Duodenal mucosa (tissue), 2 donors: ENCODE measurements around the gene ACVR1.

Experiments
- H3K27ac ChIP-seq: one replicate; pipeline ENCODE4 v1.7.0; 2013; ENCODE audit warnings: low read depth, low read length
- H3K27me3 ChIP-seq, 2 donors: one replicate each; pipeline ENCODE4 v1.7.0; 2013; ENCODE audit warnings: low read length in 2 of 2, control low read depth in 1 of 2; ENCODE audit not compliant: insufficient read depth in 2 of 2, control insufficient read depth in 1 of 2
- H3K36me3 ChIP-seq, 2 donors: one replicate each; pipeline ENCODE4 v1.7.0; 2013; ENCODE audit warnings: low read length in 2 of 2, control low read depth in 1 of 2; ENCODE audit not compliant: insufficient read depth in 2 of 2, control insufficient read depth in 1 of 2
- H3K4me1 ChIP-seq, 2 donors: one replicate each; pipeline ENCODE4 v1.7.0; 2013; ENCODE audit warnings: low read length in 2 of 2, control low read depth in 1 of 2; ENCODE audit not compliant: insufficient read depth in 2 of 2, control insufficient read depth in 1 of 2
- H3K4me3 ChIP-seq, 2 donors: one replicate each; pipeline ENCODE4 v1.7.0; 2013; ENCODE audit warnings: low read length in 2 of 2, low read depth in 1 of 2
- H3K9ac ChIP-seq, 2 donors: one replicate each; pipeline ENCODE4 v1.7.0; 2013; ENCODE audit warnings: low read length in 2 of 2, low read depth in 1 of 2
- H3K9me3 ChIP-seq, 2 donors: one replicate each; pipeline ENCODE4 v1.7.0; 2013; ENCODE audit warnings: low read length in 2 of 2, control low read depth in 1 of 2; ENCODE audit not compliant: control insufficient read depth in 1 of 2

The ACVR1 gene

DNA sequence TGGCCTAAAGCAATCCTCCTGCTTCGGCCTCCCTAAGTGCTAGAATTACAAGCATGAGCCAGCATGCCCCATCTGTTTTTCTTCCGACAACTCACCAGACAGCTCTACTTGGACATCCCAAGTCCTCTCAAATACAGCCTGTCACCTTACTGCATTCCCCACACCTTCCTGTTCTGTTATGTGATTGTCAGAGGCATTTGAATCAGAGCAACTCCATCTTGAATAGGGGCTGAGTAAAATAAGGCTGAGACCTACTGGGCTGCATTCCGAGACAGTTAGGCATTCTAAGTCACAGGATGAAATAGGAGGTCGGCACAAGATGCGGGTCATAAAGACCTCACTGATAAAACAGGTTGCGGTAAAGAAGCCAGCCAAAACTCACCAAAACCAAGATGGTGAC is 17.3 kb downstream of the ACVR1 start:
- H3K9me3 ChIP-seq = no peaks in the 10 kb centered on the region
- H3K9ac ChIP-seq = no peak overlapping the region
- peaks cover 0 to 3% of the 10 kb centered on the region in 2 donors for H3K36me3 ChIP-seq
- H3K4me1 ChIP-seq = no peaks in the 10 kb centered on the region
- H3K27me3 ChIP-seq = no peaks in the 10 kb centered on the region
- no peak overlapping the region for H3K27ac ChIP-seq
- H3K4me3 ChIP-seq = no peak overlapping the region

DNA sequence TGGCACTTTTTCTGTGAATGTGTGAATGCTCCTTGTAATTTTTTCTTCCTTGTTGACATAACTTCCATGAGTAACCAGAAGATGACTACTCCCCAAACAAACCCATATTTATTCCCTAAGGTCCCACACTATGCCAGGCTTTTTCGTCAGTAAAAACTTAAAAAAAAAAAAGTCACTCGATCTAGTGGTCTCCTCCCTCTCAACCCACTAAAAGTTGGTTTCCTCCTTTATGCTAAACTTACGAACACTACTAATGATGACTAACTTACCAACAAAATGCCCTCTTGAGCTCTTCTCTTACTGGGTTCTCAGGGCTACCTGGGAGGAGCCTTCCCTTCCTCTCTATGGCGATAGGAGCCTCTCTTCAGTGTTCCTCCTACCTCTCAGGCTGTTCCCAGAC is 18.2 kb downstream of the ACVR1 start:
- Histone ChIP-seq H3K27me3 (no peaks in the 10 kb centered on the region), H3K4me3 (no peak overlapping the region), H3K27ac (no peak overlapping the region), H3K4me1 (no peaks in the 10 kb centered on the region), H3K9me3 (no peaks in the 10 kb centered on the region), H3K9ac (no peak overlapping the region), H3K36me3 (peaks cover 0 to 3% of the 10 kb centered on the region in 2 donors)

DNA sequence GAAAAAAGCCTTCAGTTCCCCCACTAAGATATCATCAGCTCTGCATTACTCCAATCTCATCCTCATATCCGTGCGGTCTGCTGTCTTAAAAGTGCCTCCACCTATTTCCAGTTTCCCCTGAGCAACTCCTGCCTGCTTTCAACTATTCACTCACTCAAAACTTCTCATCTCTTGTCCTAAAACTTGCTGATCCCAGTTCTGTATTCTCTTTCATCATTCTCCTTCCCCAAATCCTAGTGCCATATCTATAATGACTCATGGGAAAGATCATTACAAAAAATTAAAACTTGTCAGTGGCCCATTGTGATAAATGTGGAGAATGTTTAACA is 20.0 kb downstream of the ACVR1 start:
- H3K36me3 ChIP-seq = peaks cover 0 to 3% of the 10 kb centered on the region in 2 donors
- H3K4me3 ChIP-seq = no peak overlapping the region
- no peaks in the 10 kb centered on the region for H3K4me1 ChIP-seq
- no peaks in the 10 kb centered on the region for H3K27me3 ChIP-seq
- no peaks in the 10 kb centered on the region for H3K9me3 ChIP-seq
- no peak overlapping the region for H3K27ac ChIP-seq
- no peak overlapping the region for H3K9ac ChIP-seq

DNA sequence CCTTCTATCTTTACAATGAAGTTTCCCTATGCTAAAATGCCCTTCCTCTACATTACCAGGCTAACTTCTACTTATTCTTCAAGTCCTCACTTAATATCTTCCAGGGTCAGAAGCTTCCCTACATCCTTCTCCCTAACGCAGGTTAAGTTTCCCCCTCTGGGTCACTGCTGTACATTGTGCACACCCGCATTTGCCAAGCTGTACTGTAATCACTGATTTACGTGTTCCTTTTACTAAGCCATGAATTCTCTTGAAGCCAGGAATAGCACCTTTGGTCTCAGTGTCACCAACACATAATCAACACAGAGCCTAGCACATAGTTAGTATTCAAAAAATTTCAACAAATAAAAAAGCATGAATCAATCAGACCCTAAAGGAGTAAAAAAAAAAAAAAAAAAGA is 22.3 kb downstream of the ACVR1 start:
- no peaks in the 10 kb centered on the region for H3K9me3 ChIP-seq
- peaks cover 0 to 1% of the 10 kb centered on the region in 2 donors for H3K36me3 ChIP-seq
- H3K4me3 ChIP-seq = no peak overlapping the region
- no peaks in the 10 kb centered on the region for H3K4me1 ChIP-seq
- H3K9ac ChIP-seq = no peak overlapping the region
- H3K27ac ChIP-seq = no peak overlapping the region
- no peaks in the 10 kb centered on the region for H3K27me3 ChIP-seq

DNA sequence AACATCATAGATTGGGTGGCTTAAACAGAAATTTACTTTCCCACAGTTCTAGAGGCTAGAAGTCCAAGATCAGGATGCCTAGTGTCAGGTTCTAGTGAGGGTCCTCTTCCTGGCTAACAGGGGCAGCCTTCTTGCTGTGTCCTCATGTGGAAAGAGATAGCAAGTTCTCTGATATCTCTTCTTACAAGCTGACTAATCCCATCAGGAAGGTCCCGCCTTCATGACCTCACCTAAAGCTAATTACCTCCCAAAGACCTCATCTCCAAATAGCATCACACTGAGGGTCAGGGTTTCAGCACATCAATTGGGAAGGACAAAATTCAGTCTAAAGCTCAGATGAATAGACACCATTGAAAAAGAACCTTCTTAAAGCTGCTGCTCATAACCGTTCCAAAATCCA is 22.9 kb downstream of the ACVR1 start:
- H3K4me3 ChIP-seq = no peak overlapping the region
- no peak overlapping the region for H3K9ac ChIP-seq
- H3K9me3 ChIP-seq = no peaks in the 10 kb centered on the region
- no peaks in the 10 kb centered on the region for H3K27me3 ChIP-seq
- no peak overlapping the region for H3K27ac ChIP-seq
- no peaks in the 10 kb centered on the region for H3K4me1 ChIP-seq
- H3K36me3 ChIP-seq = no peaks in the 10 kb centered on the region

DNA sequence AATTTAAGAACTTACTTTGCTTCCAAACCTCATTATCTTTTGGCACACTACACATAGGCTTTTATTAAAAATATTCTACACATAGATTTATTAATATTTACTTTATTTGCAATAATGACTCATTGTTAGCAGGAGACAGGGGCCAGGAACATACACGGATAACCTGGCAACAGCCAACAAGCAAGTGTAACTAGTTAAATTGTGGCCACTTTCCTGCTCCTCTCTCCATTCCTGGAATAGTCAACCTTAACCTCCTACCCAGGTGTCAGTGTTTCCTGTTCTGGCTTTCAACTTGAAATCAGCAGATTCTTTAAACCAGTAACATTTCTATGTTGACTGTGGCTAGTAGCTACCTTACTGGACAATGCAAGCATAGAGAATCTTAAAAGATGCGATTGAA is 26.5 kb downstream of the ACVR1 start:
- no peaks in the 10 kb centered on the region for H3K9me3 ChIP-seq
- H3K4me3 ChIP-seq = no peak overlapping the region
- H3K4me1 ChIP-seq = no peaks in the 10 kb centered on the region
- H3K27me3 ChIP-seq = no peaks in the 10 kb centered on the region
- no peaks in the 10 kb centered on the region for H3K36me3 ChIP-seq
- H3K27ac ChIP-seq = no peak overlapping the region
- H3K9ac ChIP-seq = no peak overlapping the region

DNA sequence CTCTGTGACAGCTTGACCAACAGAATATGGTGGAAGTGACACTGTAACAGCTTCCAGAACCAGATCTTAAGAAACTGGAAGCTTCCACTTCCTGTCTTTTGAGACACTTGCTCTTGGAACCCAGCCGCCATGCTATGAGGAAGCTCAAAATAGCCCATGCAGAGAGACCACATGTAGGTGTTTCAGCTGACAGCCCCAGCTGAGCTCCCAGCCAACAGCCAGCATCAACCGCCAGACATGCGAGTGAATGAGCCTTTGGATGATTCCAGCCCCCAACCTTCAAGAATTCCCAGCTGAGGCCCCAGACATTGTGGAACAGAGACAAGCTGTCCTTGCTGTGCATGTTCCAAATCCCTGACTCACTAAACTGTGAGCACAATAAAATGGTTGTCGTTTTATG is 27.9 kb downstream of the ACVR1 start:
- H3K9ac ChIP-seq = no peak overlapping the region
- H3K27me3 ChIP-seq = no peaks in the 10 kb centered on the region
- H3K36me3 ChIP-seq = no peaks in the 10 kb centered on the region
- H3K4me3 ChIP-seq = no peak overlapping the region
- H3K27ac ChIP-seq = no peak overlapping the region
- peaks cover 0 to under 1% of the 10 kb centered on the region in 2 donors for H3K4me1 ChIP-seq
- H3K9me3 ChIP-seq = no peaks in the 10 kb centered on the region

DNA sequence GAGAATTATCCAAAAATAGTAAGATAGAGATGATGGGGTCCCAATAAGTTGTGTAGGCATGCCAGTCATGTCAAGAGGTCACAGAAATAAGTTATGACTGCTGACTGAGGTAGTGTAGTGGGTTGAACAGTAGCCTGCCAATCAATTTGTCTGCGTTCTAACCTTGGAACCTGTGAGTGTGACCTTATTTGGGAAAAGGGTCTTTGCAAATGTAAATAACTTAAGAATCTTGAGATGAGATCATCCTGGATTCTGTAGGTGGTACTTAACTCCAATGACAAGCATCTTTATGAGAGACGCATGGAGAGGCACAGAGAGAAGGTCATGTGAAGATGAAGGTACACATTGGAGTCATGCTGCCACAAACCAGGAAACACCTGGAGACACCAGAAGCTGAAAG is 31.0 kb downstream of the ACVR1 start:
- Histone ChIP-seq H3K9me3 (no peaks in the 10 kb centered on the region), H3K4me1 (peaks cover 10 to 28% of the 10 kb centered on the region in 2 donors), H3K36me3 (no peaks in the 10 kb centered on the region), H3K4me3 (no peak overlapping the region), H3K27ac (no peak overlapping the region), H3K9ac (no peak overlapping the region), H3K27me3 (no peaks in the 10 kb centered on the region)

DNA sequence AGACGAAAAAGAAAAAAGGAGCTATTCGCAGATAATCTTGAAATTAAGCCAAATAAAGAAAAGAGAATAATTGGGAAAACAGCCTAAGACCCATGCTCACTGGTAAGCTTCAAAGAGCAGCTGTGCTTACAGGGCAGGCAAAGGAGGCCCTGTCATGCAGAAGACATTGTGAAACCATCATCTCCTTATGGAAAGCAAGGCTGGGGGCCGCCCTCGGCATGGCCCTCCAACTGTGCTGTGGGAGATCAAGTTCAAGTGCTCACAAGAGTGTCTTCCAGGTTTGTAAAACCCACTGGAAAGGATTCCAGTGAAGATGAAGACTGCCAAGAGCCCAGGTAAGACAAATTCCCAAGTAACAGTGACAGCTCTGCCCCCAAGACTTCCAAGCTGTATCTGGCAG is 32.2 kb downstream of the ACVR1 start:
- no peaks in the 10 kb centered on the region for H3K36me3 ChIP-seq
- H3K4me1 ChIP-seq = peaks cover 19 to 37% of the 10 kb centered on the region in 2 donors
- no peak overlapping the region for H3K27ac ChIP-seq

DNA sequence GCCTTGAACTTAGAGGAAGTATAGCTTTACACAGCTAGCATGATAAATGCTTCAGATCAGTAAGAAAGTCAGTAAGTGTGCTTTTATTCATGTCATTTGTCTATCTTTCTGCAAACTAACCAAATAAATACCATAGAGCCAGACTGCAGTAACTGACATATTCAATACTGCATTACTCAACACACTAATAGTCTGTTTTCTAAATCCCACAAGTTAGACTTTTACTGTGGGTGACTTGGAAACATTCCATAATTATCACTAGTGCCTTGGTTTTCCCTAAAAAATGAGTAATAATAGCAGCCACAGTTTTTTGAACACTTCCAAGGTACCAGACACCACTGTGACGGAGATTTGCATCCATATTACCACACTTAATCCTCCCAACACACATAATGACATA is 33.0 kb downstream of the ACVR1 start:
- no peaks in the 10 kb centered on the region for H3K36me3 ChIP-seq
- H3K4me3 ChIP-seq = no peak overlapping the region
- peaks cover 25 to 44% of the 10 kb centered on the region in 2 donors for H3K4me1 ChIP-seq
- H3K27me3 ChIP-seq = no peaks in the 10 kb centered on the region
- no peak overlapping the region for H3K27ac ChIP-seq
- H3K9ac ChIP-seq = no peak overlapping the region
- H3K9me3 ChIP-seq = no peaks in the 10 kb centered on the region

More for the DNA sequence above, 32.2 kb downstream of the ACVR1 start:
- Histone ChIP-seq H3K27me3 (no peaks in the 10 kb centered on the region), H3K4me3 (no peak overlapping the region), H3K9ac (no peak overlapping the region), H3K9me3 (no peaks in the 10 kb centered on the region)
